Colonic mucosa (tissue), 4 donors: ENCODE results near the gene MYH11. TPM values are rescaled to one million over a fixed set of nuclear protein-coding genes. Genes with fewer than 3 reads are reported as not detected.

Source experiments
- DNase-seq: peaks from one replicate; pipeline ENCODE4 v3.0.0-alpha.2; 2020
- H3K27ac ChIP-seq: fragments of 200-600 bp; one replicate; pipeline ENCODE4 v1.8.0; 2021
- H3K27me3 ChIP-seq: fragments of 200-600 bp; one replicate; pipeline ENCODE4 v1.8.0; 2021
- H3K36me3 ChIP-seq: fragments of 200-600 bp; one replicate; pipeline ENCODE4 v1.8.0; 2021
- H3K4me1 ChIP-seq: fragments of 200-600 bp; one replicate; pipeline ENCODE4 v1.8.0; 2021; ENCODE audit warnings: mild to moderate bottlenecking
- H3K4me3 ChIP-seq: fragments of 200-600 bp; one replicate; pipeline ENCODE4 v1.8.0; 2021
- H3K9ac ChIP-seq, 2 donors: one replicate each; pipeline ENCODE4 v1.7.0; 2013; ENCODE audit warnings: control low read depth in 2 of 2, low read depth in 2 of 2, low read length in 2 of 2
- H3K9me3 ChIP-seq: fragments of 200-600 bp; one replicate; pipeline ENCODE4 v1.8.0; 2021
- CTCF ChIP-seq: fragments of 200-600 bp; IDR thresholded peaks from one replicate; pipeline ENCODE4 v1.8.0; 2022; ENCODE audit warnings: antibody characterized with exemption, mild to moderate bottlenecking
- intact Hi-C: fragments of 100-400 bp; cut with DNase I; formaldehyde crosslinking; loops from one replicate; pipeline ENCODE4 v1.14.1; 2022
- total RNA-seq, 2 donors: library from RNA; stranded (reverse); fragmentation: NEBNext Ultra II Directional in 1 of 2; extraction: Animal tissue kit (Norgen Biotek cat#: 25700) in 1 of 2; gene quantifications; one replicate each; pipeline ENCODE4 v1.2.1, GENCODE V29; 2021
- donor health status: healthy.
- donor health status: DM: no; HTN: no; CAD: no.
- donor health status: DM: no; HTN: no; CAD: no.

MYH11 gene
- total RNA-seq, 2 donors from 2014 or later = 30.0 to 770 TPM

GRCh38 chr16:15786501-15786900 is 70.3 kb downstream of the MYH11 start:
- H3K4me1 ChIP-seq = no peaks in the 10 kb centered on the region
- no peaks in the 10 kb centered on the region for H3K9me3 ChIP-seq
- H3K27me3 ChIP-seq = no peaks in the 10 kb centered on the region
- no peak overlapping the region for H3K4me3 ChIP-seq
- no peak overlapping the region for H3K27ac ChIP-seq
- no peak overlapping the region for H3K9ac ChIP-seq
- no peak for DNase-seq
- TF ChIP-seq CTCF = no peak
- H3K36me3 ChIP-seq = no peaks in the 10 kb centered on the region
- intact Hi-C loops = no loop called here

- H3K27ac ChIP-seq = no peak overlapping the region
- H3K4me3 ChIP-seq = no peak overlapping the region
- no peaks in the 10 kb centered on the region for H3K27me3 ChIP-seq
- TF ChIP-seq CTCF = no peak
- intact Hi-C loops = no loop called here
- H3K9me3 ChIP-seq = no peaks in the 10 kb centered on the region
- no peaks in the 10 kb centered on the region for H3K36me3 ChIP-seq
- H3K4me1 ChIP-seq = no peaks in the 10 kb centered on the region
- no peak overlapping the region for H3K9ac ChIP-seq
- no peak for DNase-seq
Measured at GRCh38 chr16:15785386-15786059, 71.3 kb downstream of the MYH11 start.

GRCh38 chr16:15783985-15784384 is 72.8 kb downstream of the MYH11 start:
- H3K27me3 ChIP-seq = no peaks in the 10 kb centered on the region
- DNase-seq = no peak
- no peak overlapping the region for H3K27ac ChIP-seq
- intact Hi-C loops = no loop called here
- H3K36me3 ChIP-seq = no peaks in the 10 kb centered on the region
- H3K9me3 ChIP-seq = no peaks in the 10 kb centered on the region
- TF ChIP-seq CTCF = no peak
- H3K4me1 ChIP-seq = no peaks in the 10 kb centered on the region
- H3K4me3 ChIP-seq = no peak overlapping the region
- H3K9ac ChIP-seq = no peak overlapping the region

GRCh38 chr16:15782573-15783365 is 74.1 kb downstream of the MYH11 start:
- intact Hi-C loops = no loop called here

GRCh38 chr16:15781650-15782049 is 75.2 kb downstream of the MYH11 start:
- no peak overlapping the region for H3K27ac ChIP-seq
- H3K36me3 ChIP-seq = no peaks in the 10 kb centered on the region
- H3K9me3 ChIP-seq = no peaks in the 10 kb centered on the region

More at GRCh38 chr16:15782573-15783365, 74.1 kb downstream of the MYH11 start:
- DNase-seq = no peak
- Histone ChIP-seq H3K9ac (no peak overlapping the region), H3K4me3 (no peak overlapping the region), H3K36me3 (no peaks in the 10 kb centered on the region), H3K9me3 (no peaks in the 10 kb centered on the region), H3K4me1 (no peaks in the 10 kb centered on the region), H3K27ac (no peak overlapping the region), H3K27me3 (no peaks in the 10 kb centered on the region)
- TF ChIP-seq CTCF = no peak

More at GRCh38 chr16:15781650-15782049, 75.2 kb downstream of the MYH11 start:
- no peak overlapping the region for H3K9ac ChIP-seq
- no peaks in the 10 kb centered on the region for H3K4me1 ChIP-seq
- no peak for TF ChIP-seq CTCF
- intact Hi-C loops = no loop called here
- no peak overlapping the region for H3K4me3 ChIP-seq
- H3K27me3 ChIP-seq = no peaks in the 10 kb centered on the region
- no peak for DNase-seq
